HG02884 (cell line): ENCODE data around the gene CYP26C1.

ENCODE experiments used
- ATAC-seq: cut with Tn5 transposase; IDR thresholded peaks from one replicate; pipeline ENCODE4 v1.9.1; 2021; ENCODE audit warnings: mild to moderate bottlenecking, moderate library complexity; ENCODE audit not compliant: unreplicated experiment

Gene CYP26C1

DNA sequence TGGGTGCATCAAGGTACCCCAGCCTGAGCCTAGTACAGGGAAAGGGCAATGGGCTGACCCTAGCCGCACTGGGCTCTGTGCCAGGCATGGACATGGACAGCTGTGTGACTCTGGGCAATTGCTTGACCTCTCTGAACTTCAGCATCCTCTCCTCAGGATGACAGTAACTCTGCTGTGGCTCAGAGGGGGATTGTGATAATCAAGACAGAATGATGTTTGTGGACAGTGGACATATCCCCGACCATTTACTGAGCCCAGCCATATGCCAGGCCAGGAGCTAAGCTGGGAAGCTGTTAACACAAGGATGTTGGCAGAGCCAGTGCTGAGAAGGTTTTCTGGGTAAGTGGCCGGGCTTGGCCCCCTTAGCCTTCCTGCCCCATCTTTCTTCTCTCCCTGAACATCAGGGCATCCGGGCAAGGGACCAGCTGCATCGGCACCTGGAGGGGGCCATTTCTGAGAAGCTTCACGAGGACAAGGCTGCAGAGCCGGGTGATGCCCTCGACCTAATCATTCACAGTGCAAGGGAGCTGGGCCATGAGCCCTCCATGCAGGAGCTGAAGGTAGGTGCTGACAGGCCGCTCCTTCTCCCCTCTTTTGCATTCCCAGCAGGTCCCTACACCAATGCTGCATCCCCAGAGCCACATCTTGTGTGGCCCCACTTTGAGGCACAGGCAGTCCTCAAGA, 3.5 kb downstream of the CYP26C1 start:
- no peak for ATAC-seq

DNA sequence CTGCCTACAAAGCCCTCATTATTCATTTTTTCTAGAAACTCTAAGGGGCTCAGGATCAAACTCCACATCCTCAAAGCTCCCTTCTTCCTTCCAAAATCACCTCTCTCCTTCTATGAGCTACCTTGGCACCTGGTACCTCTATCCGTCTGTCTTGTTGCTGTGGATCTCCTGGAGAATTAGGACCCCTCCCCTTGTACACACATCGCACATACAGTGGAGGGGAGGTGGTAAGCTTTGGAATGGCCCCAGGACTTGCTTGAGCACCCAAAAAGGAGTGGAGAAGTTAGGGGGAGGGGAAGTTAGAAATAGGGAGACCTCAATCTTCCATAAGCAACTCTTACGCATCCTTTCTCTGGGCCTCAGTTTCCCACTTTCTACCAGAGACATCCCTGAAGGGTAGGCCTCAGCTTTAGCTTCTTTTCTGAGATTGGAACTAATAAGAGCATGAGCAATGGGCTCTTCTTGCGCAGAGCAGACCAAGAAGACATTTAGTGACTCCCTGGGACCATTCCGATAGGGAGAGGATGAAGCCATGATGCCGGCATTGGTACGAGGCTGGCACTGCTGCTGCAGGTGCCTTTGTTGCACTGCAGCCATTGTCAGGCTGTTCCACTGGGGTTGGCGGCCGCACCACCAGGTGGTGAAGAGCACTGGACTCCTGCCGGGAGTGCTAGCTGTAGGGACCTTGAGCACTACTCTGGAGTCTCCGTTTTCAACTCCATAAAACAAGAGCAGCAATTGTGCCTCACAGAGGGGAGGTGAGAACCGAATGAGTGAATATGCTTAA, 4.5 kb downstream of the CYP26C1 start:
- ATAC-seq: no peak

DNA sequence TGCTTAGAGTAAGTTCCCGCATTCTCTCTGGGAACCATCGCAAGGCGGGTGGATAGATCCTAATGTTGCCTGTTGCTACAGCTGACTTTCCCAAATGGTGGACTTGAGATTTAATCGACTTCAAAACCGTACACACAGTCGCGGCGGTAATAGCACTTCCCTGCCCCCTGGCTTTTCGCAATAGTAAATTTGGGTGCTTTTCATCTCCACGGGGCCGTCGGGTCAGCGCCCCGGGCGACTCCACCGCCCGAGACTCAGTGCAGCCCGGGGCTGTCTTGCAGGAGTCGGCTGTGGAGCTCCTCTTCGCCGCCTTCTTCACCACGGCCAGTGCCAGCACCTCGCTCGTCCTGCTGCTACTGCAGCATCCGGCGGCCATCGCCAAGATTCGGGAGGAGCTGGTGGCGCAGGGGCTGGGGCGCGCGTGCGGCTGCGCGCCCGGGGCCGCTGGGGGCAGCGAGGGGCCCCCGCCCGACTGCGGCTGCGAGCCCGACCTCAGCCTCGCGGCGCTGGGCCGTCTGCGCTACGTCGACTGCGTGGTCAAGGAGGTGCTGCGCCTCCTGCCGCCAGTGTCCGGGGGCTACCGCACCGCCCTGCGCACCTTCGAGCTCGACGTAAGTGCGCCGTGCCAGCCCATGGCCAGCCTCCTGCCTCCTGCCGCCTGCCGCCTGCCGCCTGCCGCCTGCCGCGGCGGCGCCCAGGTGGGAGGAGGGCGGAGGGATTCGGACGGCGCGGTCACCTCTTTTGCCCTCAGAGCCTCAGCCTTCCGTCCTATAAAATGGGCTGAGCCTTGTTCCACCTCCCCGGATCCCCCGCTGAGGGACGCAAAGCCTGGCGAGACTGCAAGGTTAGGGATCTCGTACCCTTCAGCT, 5.3 kb downstream of the CYP26C1 start:
- ATAC-seq: no peak

DNA sequence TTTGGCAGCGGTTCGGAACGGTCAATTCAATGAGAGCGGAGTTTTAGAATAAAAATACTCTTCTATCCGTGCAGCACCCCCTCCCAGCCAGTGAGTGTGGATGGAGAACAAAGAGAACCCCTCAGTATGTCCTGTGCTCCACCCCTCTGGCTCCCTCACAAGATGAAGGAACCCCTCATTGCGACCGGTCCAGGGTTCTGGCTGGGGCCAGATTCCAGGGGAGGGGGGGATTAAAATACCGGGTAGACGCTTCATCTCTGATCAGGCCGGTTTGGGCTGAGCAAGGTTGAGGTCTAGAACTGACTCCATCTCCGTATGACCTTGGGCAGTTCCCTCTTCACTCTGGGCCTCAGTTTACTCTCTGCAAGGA, 5.9 kb downstream of the CYP26C1 start:
- ATAC-seq: no peak

DNA sequence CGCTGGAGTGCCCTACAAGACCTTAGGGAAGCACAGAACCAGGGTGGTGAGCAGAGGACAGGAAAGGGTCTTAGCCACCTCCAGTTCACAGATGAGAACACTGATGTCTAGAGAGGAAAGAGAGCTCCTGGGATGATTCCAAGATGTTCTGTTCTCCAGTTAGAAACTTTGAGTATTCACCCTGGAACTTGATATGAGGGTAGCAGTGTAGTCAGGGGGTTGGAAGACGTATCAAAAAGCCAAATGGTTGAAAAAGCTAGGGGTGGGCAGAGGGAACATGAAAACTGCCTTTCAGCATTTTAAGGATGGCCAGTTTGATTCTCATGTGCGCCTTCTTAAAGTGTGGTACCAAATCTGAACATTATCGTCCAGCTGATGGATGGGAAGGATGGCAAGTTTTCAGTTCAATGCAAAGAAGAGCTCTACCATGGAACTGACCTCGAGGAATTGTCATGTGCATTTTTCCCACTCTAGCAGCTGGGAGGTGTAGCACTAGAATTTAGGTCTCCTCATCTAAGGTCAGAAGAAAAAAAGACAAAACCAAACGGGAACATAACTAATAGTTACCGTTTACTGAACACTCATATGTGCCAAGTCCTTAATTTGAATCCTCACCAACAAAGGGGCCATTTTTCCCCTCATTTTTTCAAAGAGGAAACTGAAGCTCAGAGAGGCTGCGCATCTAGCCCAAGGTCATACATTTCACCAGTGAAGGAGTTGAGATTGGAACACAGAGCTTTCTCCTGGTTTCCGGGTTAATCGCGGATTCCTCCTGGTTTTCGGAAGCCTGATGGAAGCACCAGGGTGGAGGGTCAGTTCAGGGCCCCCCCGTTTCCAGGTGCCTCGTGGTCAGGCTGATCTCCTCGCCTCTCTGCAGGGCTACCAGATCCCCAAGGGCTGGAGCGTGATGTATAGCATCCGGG, 7.1 kb downstream of the CYP26C1 start:
- ATAC-seq: no peak

DNA sequence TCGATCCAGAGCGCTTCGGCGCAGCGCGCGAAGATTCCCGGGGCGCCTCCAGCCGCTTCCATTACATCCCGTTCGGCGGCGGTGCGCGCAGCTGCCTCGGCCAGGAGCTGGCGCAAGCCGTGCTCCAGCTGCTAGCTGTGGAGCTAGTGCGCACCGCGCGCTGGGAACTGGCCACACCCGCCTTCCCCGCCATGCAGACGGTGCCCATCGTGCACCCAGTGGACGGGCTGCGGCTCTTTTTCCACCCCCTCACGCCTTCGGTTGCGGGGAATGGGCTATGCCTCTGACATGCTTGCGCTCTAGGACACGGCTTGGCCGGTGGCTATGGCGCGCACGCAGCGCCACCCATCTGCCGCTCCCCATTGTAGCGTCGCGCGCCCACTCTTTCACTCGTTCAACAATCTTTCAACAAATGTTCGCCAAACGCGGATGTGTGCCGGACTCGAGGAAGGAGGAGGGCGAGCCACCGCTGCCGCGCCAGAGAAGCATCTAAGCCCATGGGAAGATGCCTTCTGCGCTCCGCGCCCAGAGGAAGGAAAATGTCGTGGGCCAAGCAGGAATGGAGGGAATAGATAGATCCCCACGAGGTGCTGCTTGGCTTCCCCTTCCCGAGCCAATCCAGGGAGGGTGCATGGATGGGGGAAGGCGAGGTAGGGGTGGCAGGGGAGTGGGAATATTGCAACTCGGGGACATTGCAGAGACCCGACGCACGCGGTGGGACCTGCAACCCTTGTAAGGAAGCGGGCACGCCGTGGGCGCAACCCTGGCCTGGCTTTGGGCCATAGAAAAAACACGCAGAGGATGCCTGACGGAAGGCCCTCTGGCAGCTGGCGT, 8.0 kb downstream of the CYP26C1 start:
- no peak for ATAC-seq

DNA sequence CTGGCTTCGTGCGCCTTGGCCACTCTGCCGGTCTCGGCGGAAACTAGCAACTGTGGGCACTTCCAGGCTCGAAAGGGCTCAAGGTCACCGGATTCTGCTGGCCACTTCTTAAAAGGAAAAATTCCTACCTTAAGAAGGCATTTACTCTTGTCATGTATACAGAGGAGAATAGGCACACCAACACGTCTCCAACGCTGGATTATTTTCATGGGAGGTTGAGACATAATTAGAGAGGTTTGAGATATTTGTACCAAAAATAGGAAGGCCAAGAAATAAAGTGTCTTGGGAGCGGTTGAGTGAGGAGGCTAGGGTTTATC, 8.6 kb downstream of the CYP26C1 start:
- no peak for ATAC-seq

DNA sequence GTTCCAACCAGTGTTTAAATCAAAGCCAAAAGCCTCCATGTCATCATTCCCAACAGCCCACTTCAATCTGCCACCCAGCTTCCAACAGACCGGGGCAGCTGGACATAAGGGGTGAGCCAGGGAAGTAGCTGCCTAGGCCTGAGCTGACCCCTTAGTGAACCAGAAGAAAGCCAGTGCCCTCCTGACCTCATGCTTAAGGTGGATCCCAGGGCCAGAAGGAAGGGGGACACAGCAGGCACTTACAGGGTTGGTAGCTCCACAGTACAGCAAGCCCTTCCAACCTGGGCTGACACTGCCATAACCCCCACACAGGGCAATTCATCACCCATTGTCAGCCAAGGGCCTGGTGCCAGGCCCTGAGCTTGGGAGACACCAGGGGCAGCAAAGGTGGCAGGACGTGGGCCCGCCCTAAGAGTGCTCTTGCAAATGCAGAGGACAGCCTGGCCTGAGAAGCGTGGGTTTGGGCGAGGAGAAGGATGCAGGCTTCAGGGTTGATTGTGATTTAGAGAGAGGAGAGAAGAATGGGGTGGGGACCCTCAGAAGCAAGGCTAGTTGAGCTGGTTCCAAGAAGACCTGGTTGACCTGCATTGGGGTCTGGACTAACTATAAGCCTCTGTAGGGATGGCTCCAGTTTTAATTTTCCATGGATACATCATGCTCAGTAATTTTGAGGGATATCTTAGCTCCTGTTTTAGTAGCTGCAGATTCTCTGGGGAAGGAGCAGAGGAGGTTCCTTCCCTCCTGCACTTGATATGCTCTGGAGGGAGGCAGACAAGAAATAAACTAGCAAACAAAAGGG, 10.0 kb downstream of the CYP26C1 start:
- ATAC-seq: no peak

DNA sequence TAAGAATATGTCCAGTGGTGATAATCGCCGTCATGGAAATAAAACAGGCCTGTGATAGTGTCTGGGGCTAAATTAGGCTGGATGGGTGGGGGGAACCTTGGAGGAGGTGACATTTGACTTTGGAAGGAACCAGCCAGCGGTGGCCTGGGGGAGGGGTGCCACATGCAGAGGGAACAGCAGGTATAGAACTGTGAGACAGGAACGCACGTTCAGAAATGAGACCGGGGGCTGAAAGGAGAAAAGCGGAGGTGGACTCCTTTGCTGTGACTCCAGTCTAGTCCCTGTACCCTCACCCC, 10.5 kb downstream of the CYP26C1 start:
- ATAC-seq: no peak

DNA sequence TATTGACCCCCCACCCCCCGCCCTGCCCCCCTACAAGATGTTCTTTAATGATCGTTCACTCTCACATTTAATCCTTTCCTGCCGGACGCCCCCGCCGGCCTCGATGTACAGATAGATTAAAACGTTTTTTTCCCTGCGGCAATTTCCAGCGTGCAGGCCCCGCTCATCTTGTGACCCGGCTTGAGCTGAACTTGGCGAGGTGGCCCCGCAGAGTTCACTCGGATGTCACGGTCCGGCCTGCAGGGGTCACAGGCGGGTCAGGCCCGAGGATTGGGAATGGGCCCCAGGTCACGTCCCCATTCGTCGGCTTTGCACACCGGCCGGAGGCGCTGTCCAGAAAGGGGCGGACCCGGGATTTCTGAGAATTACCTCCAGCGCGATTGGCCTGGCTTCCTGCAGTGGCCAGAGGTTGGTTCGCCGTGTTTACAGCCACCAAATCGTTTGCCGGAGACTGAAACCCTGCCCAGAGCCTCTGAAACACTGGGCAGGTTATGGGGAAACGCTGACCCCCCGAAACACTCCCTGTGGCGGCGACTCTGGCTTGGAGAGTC, 11.2 kb downstream of the CYP26C1 start:
- no peak for ATAC-seq

DNA sequence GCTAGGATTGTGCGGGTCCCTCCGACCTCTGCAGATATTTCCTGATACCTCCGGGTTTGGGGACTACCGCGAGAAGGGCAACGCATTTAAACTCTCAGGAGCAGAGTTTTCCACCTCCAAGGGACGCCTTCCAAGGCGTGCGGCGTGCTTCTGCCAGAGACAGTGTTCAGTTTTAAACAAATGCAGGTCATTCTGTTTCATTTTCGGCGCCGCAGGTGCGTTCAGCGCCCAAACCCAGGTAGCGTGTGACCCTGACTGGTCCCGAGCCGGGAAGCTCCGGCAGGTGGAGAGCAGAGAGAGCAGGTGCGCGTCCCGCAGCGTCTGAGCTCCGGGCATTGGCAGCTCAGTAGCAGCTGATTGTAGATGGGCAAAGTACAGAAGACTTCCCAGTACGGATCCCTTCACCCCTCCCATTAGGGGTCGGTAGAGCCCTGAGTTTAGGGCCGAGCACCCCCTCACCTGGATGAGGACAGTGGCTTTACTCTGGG, 11.7 kb downstream of the CYP26C1 start:
- ATAC-seq: no peak

DNA sequence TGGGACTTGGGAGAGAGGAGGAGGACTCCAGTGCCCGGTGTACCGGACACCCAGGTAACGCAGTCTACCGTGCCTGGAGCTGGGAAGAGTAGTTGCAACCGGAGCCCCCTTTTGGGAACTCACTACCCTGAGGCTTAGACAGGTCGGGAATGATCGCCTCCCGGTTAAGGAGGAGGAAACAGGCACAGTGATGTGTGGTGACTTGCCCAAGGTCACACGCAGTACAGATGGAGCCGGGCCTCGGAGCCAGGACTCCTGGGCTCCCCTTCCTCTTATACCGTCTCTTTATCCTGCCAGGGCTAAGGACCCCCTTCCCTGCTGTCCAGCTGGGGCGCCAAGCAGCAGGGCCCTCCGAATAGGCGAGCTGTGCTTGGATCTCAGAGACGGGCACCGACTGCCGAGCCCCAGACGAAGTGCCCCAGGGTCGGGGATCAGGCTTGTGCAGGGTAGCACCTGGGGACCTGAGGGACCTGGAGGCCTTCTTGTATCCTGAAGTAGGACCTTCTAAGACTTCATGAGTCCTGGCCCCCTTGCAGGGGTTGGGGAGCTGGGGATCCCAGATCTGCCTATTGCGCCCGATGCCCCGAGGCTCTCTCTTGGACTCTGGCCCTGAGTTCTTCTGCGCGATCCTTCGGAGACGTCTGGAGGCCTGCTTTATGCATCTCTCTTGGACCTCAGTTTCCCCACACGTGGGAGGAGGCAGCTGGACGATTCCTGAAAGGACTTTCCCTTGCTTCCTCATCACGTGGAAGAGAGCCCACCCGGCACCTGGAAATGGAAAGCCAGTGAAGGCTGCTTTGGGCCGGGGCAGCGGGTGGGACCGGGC, 12.3 kb downstream of the CYP26C1 start:
- ATAC-seq: no peak

DNA sequence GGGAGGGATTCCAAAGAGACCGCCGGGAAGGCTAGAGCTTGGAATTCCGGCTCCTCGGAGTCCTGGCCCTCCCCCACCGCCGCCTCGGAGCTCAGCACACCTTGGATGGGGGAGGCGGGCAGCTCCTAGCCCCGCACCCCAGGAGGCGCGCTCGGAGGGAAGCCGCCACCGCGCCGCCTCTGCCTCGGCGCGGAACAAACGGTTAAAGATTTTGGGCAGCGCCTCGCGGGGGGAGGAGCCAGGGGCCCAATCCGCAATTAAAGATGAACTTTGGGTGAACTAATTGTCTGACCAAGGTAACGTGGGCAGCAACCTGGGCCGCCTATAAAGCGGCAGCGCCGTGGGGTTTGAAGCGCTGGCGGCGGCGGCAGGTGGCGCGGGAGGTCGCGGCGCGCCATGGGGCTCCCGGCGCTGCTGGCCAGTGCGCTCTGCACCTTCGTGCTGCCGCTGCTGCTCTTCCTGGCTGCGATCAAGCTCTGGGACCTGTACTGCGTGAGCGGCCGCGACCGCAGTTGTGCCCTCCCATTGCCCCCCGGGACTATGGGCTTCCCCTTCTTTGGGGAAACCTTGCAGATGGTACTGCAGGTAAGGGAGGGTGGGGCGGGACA, 13.0 kb downstream of the CYP26C1 start, which contains the start of gene CYP26A1:
Gene CYP26A1 (plus strand): TSS at position 355 of the 608 bp plus-strand sequence. CDS start 42 bp downstream, at position 397.
- ATAC-seq: no peak

DNA sequence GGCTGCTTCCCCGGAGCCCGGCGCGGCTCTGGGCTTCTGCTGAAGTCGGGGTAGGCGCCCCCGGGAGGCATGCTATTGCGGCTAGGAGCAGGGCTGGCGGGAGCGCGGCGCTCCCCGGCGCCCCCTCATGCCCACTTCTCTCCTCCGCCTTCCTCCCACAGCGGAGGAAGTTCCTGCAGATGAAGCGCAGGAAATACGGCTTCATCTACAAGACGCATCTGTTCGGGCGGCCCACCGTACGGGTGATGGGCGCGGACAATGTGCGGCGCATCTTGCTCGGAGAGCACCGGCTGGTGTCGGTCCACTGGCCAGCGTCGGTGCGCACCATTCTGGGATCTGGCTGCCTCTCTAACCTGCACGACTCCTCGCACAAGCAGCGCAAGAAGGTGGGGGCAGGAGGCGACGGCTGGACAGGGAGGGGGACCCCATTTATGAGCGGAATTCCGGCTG, 13.6 kb downstream of the CYP26C1 start:
- no peak for ATAC-seq

DNA sequence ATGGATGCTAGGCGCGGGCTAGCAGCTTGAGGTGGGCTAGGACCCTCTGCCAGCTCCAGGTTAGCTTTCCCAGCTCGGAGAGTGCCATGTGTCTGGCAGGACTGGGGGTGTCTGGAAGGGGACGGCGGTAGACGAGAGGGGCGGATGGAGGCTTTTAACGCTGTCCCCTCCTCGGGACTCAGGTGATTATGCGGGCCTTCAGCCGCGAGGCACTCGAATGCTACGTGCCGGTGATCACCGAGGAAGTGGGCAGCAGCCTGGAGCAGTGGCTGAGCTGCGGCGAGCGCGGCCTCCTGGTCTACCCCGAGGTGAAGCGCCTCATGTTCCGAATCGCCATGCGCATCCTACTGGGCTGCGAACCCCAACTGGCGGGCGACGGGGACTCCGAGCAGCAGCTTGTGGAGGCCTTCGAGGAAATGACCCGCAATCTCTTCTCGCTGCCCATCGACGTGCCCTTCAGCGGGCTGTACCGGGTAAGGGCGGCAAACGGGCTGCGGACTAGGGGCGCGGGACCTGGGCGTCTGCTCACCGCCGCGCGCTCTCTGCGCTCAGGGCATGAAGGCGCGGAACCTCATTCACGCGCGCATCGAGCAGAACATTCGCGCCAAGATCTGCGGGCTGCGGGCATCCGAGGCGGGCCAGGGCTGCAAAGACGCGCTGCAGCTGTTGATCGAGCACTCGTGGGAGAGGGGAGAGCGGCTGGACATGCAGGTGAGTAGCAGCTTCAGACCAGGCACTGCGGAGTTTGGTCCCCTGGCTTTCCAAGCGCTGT, 14.2 kb downstream of the CYP26C1 start:
- no peak for ATAC-seq

DNA sequence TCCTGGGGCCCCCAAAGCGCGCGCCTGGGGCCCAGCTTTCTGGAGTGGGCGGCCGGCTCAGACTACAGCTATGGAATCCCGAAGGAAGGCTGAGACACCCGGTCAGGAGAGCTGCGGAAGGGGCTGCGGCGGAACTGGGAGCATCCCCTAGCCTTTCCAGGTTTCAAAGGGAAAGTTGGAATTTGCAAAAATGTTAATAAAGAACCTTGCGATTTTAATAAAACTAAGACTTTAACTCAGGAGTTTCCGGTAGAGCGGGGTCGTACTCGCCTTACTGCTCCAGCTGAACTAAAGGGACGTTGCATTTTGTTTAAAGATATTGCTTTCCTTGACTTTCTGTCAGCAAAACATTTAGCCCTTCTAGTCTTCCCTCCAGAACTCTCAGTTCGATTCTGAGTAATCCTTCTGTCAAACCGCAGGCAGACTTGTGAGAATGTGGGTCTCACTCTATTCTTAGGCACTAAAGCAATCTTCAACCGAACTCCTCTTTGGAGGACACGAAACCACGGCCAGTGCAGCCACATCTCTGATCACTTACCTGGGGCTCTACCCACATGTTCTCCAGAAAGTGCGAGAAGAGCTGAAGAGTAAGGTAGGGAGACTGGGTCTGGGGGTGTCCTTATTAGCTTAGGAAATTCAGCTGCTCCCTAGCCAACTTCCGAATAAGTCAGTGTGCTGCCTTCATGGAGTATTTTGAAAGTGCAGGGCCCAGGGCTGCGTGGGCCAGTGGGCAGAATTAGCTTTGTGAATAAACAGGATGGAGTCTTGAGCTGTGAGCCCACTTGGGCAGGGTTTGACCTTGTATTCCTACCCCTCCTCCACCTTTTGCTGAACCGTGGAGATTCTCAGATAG, 15.0 kb downstream of the CYP26C1 start:
- ATAC-seq: no peak
